Sigmoid colon (tissue), 4 donors: ENCODE measurements around the gene C13orf42.

ENCODE experiments used
- CTCF ChIP-seq, 4 experiments: fragments of 450-650 bp in 3 of 4; fragments of 200-600 bp in 1 of 4; IDR thresholded peaks; one replicate each; pipeline ENCODE4 v1.5.1; 2016 to 2019; ENCODE audit warnings: antibody characterized with exemption in 4 of 4, mild to moderate bottlenecking in 3 of 4, moderate library complexity in 2 of 4
- POLR2AphosphoS5 ChIP-seq, 4 donors: sonication (generic); formaldehyde crosslinking; IDR thresholded peaks; one replicate each; pipeline ENCODE4 v1.6.1; 2017; ENCODE audit warnings: antibody characterized with exemption in 4 of 4

DNA sequence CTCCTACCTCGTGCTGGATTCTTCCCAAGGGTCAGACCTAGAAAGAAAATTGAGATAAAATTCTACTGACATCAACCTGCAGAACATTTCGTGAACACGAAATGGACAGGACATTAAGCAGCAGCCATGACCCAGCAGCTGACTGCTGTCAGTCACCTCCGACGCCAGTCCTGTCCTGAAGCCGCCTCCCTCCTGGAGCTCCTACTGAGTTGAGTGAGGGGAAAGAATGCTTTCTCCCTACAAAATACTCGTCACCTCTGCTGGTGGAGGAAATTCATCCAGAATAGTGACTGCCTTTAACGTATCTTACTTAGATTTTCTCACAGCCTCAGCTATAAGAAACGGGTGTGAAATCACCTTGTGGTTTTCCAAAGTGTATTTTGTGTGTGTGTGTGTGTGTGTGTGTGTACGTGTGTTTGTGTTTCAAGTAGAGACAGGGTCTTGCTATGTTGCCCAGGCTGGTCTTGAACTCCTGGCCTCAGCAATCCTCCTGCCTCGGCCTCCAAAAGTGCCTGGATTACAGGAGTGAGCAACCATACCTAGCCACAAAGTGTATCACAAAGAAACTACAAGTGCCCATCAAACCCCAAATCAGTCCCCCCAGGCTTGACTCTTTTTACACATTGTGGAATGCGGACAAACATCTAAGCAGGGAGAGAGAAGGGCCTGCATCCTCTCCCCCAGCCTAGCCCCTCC is 2.3 kb upstream of the C13orf42 start:
- TF ChIP-seq CTCF (IDR thresholded peaks at IDR 0.05) (no peak), POLR2AphosphoS5 (IDR thresholded peaks at IDR 0.05) (no peak)
